Measurements from ENCODE around the gene PRKG1.

PRKG1 gene

GRCh38 chr10:51861051-51861450 is 786.8 kb downstream of the PRKG1 start:
- DNase-seq, result no peak

DNA sequence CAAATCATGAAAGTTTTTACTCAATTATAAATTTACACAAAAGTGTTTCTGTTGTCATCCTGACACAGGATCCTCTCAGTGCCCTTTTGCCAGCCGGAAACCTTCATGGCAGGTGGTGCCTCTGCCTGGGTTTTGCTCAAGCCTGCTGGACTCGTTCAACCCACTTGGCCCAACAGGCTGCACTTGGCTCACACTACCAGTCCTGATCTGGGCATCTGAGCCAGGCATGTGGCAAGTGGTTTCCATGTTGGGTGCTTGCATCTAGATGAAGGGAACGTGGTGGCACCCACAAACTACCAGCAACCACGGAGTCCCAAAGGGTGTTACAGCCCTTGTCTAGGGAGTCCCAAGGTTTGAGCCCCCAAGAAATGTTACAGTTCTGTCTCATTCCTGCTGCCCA is 787.4 kb downstream of the PRKG1 start:
- DNase-seq, result no peak

DNA sequence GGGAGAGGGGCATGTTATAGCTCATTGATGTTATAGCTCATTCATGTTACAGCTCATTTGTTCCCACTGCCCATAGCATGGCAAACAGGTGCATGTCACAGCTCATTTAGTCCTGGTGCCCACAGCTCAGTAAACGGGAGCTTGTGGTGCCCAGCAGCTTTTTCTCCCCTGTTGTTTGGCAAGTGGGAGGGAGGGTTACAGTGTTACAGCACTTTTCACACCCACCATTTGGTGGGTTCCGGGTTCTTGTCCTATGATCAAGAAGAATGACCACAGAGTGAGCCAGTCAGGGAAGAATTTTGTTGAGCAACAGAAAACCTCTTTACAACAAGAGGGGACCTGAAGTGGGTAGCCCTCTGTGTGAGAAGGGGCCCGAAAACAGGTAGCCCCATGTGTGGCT is 787.9 kb downstream of the PRKG1 start:
- no peak for DNase-seq

- no peak for DNase-seq
Measured at GRCh38 chr10:51867956-51868355, 793.7 kb downstream of the PRKG1 start.

DNA sequence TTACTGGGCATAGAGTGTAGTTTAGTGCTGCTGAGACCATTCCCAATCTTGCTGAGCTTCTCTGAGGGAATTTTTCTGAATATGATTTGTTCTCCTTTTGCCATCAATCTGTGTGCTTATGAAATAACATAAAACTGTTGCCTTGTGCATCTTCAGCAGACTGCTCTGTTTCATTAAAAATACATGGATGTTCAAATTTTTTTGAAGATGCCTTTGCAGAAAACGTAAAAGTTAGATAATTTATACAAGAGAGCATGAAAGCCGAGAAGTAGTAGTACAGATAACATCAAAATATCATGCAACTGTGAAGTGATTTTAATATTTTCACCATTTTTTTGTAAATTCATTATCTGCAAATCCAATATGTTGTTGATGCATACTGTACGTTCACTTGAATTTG is 799.8 kb downstream of the PRKG1 start:
- no peak for DNase-seq

GRCh38 chr10:51875610-51876009 is 801.3 kb downstream of the PRKG1 start:
- DNase-seq, result no peak

DNA sequence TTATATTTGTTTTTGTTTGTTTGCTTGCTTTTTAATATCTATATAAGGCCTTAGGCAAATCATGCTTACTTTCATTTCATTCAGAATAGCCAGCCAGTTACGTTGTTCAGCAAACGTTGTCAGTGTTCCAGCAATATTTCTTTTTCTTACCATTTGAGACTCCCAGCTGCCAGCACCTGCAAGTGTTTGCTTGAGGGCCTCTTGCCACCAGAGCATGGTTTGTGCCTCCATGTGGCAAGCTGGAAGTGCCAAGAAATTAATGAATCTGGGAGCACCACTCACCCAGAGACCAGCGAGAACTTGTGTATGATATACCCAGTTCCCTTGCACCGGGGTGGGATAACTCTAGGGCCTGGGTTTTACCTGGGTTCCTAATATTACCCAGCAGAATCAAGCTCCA is 802.2 kb downstream of the PRKG1 start:
- no peak for DNase-seq

DNA sequence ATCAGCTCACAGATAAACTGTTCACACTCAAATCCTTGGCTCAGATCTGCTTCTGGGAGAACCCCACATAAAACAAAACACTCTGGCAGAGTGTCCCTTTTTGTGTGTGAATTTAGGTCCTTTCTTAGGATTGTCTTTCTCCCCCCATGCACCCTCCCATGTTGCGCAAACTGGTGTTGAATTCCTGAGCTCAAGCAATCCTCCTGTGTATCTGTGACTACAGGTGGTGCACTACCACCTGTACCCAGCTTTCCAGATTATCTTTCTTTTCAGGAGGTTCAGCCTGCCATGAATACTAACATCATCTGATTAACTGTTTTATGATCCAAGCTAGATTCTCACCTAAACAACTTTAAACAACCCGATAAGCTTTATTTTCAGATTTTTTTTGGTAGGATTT is 802.7 kb downstream of the PRKG1 start:
- no peak for DNase-seq

- no peak for DNase-seq
Measured at GRCh38 chr10:51877636-51878035, 803.3 kb downstream of the PRKG1 start.

DNA sequence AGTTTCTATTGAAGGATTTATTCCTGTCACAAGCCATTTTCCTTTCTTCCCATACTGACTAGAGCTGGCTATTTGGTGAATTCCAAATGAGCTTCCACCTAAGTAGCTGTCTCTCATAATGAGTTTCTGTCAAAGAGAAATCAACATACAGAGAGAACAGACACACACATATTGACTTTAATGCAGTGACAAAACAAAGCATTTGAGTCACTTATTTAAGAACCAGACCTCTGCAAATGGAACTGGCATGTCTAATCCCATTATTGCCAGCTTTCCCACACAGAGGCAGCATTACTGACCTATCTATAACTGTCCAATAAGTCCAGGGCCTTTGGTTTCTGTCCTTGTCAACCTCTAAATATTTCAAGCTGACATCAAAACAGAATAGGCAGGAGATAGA is 804.4 kb downstream of the PRKG1 start:
- DNase-seq, result no peak

- no peak for DNase-seq
Measured at GRCh38 chr10:51879238-51879637, 805.0 kb downstream of the PRKG1 start.

DNA sequence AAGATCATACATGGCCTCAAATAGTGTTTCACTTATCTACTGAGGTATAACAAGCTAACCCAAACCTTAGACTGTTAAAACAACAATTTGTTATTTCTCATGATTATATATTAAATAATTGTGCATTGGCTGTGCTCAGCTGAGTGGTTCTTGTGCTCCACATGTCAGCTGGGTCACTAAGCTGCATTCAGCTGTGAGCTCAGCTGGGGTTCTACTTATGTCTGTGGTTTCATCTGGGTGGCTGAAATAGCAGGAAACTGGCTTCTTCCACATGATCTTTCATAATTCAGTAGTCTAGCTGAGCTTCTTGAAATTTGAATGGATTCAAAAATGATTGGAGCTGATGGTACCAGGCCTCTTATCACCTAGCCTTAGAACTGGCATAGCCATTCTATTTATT is 806.9 kb downstream of the PRKG1 start:
- no peak for DNase-seq

DNA sequence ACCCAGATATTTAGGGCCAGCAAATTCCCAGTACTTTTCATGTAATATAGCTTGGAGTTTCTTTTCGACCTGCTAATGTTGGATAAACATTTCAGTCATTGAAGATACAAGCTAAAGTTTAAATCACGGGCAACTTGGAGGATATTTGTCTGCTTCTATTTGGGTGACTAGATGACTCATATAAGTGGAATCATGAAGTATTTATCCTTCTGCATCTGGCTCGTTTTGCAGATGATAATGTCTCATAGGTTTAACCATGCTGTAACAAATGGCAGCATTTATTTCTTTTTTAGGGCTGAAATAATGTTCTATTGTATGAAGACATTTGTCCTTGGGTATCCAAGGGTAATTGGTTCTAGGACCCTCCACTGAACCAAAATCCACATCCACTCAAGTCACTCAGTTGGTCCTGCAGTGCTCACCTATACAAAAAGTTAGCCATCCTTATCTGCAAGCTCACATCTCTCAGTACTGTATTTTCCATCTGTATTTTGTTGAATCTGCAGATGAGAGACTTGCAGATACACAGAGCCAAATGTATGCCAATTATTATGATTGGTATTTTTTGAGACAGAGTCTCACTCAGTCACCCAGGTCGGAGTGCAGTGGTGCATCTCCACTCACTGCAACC is 812.3 kb downstream of the PRKG1 start:
- no peak for DNase-seq

- DNase-seq, result no peak
Measured at GRCh38 chr10:51888263-51888662, 814.0 kb downstream of the PRKG1 start.

DNA sequence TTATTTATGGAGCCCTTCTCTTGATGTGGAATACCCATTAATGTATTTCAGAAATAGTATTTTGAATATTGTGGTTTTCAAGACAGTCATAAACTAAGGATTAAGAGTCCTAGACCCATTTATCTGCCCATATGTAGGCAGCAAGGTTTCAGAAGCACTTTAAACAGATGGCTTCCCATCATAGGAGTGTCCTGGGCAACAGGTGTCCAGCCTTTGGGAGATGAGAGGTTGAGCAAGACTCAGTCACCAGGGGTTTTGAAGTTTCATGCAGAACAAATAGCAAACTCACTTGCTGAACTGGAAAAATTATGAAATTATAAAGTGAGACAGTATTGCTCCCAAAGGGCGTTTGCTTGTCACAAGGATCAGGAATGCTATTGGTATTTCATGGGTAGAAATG is 818.0 kb downstream of the PRKG1 start:
- no peak for DNase-seq

- no peak for DNase-seq
Measured at GRCh38 chr10:51892965-51893658, 818.8 kb downstream of the PRKG1 start.

- no peak for DNase-seq
Measured at GRCh38 chr10:51894771-51895578, 820.7 kb downstream of the PRKG1 start.

DNA sequence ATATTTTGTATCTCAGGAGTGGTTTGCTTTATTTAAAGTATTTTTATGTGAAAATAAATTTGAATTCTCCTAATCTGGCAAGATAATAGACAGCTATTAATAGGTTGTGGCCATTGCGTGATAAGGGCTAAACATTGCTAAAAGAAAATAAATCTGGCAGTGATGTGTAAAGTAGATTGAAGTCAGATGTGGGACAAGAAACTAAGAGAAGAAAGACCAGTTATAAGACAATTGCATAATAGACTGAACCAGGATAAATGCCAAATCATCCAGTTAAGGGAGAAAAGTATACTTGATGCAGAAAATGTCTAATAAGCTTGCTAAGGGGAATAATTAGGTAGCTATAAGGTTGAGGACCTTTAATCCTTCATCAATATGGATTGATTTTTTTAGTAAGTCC is 822.6 kb downstream of the PRKG1 start:
- DNase-seq, result no peak

- no peak for DNase-seq
Measured at GRCh38 chr10:51897560-51897959, 823.3 kb downstream of the PRKG1 start.

- DNase-seq, result no peak
Measured at GRCh38 chr10:51900180-51900579, 825.9 kb downstream of the PRKG1 start.

DNA sequence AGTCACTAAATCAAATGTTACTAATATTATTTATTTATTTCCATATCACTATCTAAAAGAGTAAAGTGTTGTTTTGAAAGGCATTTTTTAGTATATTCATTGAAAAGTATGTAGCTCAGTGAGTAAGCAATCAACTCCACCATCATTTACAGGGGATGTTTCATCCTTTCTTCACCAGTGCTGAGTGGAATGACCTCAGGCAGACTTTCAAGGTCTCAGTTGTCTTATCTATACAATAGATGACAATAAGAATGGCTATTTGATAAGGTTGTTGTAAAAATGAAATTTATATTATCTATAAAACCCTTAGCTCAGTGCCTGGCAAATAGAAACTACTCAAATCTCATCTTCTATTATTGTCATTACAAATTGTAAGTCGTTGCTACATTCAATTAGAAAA is 829.4 kb downstream of the PRKG1 start:
- DNase-seq, result no peak

- DNase-seq, result no peak
Measured at GRCh38 chr10:51905032-51905431, 830.7 kb downstream of the PRKG1 start.

GRCh38 chr10:51907361-51907760 is 833.1 kb downstream of the PRKG1 start:
- DNase-seq, result no peak

DNA sequence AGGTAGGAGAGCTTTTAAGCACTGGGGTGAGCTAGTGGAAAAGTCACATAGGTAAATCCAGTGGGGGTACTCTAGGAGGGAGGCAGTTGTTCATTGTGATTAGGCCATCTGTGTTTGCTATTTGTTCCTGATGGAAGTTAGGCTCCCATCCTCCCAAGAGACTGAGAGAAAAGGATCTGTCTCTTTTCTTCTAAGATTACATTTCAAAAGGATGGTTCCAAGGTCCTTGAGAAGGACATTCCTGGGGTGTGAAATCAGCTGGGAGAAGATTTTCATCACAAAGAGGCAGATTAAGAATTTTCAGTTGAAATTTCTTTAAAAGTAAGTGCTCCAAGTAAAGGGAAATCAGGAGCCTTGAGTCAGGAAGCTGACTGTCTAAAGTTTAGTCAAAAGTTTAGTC is 835.9 kb downstream of the PRKG1 start:
- DNase-seq, result no peak
